Natural killer cell treated with Interleukin-12 subunit alpha and Interleukin-12 subunit beta and Interleukin-15 and Interleukin-18, amount 100 ng/mL, for 72 hours (primary cell): Measurements from ENCODE around the gene PDLIM3. TPM values are rescaled to one million over a fixed set of nuclear protein-coding genes. Genes with fewer than 3 reads are reported as not detected.
"Not testable (repeated sequence)": the region's sequence is repeated elsewhere in the genome, so short reads cannot be mapped to it uniquely, and the experiment has no call there.

ENCODE experiments used
- ATAC-seq, 2 donors: fragments of 150-1000 bp; cut with Tn5 transposase in 1 of 2; sonication (Bioruptor Pico), chemical (Tn5 transposase) in 1 of 2; 2 replicates each; pipeline ENCODE4 v1.10.0; 2021
- DNase-seq: peaks from one replicate; pipeline ENCODE4 v3.0.0; 2022; ENCODE audit warnings: low spot score
- H3K27ac Mint-ChIP-seq, 2 donors: 1 replicate in 1 of 2; 2 replicates in 1 of 2; pipeline ENCODE4 v1.8.0; 2022; ENCODE audit warnings: mixed read lengths in 2 of 2, mild to moderate bottlenecking in 1 of 2, moderate library complexity in 1 of 2
- H3K27me3 Mint-ChIP-seq, 2 donors: 1 replicate in 1 of 2; 2 replicates in 1 of 2; pipeline ENCODE4 v1.8.0; 2022; ENCODE audit warnings: mixed read lengths in 2 of 2
- H3K36me3 Mint-ChIP-seq: one replicate; pipeline ENCODE4 v1.8.0; 2022; ENCODE audit warnings: mixed read lengths
- H3K4me1 Mint-ChIP-seq, 2 donors: 1 replicate in 1 of 2; 2 replicates in 1 of 2; pipeline ENCODE4 v1.8.0; 2022; ENCODE audit warnings: low read depth in 2 of 2, mixed read lengths in 2 of 2, mild to moderate bottlenecking in 1 of 2
- H3K4me3 Mint-ChIP-seq: one replicate; pipeline ENCODE4 v1.8.0; 2022; ENCODE audit warnings: mixed read lengths
- H3K9me3 Mint-ChIP-seq: 2 replicates; pipeline ENCODE4 v1.8.0; 2022; ENCODE audit warnings: mixed read lengths
- total RNA-seq, 2 donors: library from RNA; stranded (reverse); gene quantifications; one replicate each; pipeline ENCODE4 v1.2.3, GENCODE V29; 2022

Gene PDLIM3
- total RNA-seq, 2 donors from 2014 or later, result not detected

DNA sequence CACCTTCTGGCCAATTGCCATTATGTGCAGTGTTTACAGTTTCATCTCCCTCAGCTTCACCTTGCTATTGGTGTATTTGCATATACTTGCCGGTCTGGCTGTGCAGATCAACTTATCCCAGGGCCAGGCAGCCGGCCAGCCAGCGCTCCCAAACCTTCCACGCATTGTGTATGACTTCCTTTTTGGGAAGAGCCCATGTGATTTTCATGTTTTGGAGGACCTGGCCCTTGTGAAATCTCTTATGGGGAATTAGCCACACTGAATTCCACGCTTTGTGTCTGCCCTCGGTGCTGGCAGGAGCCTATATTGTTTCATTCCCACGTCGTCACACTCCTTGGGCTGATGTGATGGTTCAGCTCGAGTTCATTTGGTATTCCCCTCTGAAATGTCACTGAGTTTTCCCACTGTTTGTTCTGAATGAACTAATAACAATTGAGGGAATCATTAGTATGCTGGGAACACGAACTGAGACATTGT lies 6.0 kb upstream of the PDLIM3 start:
- H3K27me3 Mint-ChIP-seq, result peaks cover 16 to 18% of the 10 kb centered on the region in 2 donors
- ATAC-seq, result no peak
- no peaks in the 10 kb centered on the region for H3K4me1 Mint-ChIP-seq
- DNase-seq, result no peak
- H3K27ac Mint-ChIP-seq, result no peak overlapping the region
- no peaks in the 10 kb centered on the region for H3K36me3 Mint-ChIP-seq
- H3K9me3 Mint-ChIP-seq, result no peaks in the 10 kb centered on the region
- H3K4me3 Mint-ChIP-seq, result no peak overlapping the region

DNA sequence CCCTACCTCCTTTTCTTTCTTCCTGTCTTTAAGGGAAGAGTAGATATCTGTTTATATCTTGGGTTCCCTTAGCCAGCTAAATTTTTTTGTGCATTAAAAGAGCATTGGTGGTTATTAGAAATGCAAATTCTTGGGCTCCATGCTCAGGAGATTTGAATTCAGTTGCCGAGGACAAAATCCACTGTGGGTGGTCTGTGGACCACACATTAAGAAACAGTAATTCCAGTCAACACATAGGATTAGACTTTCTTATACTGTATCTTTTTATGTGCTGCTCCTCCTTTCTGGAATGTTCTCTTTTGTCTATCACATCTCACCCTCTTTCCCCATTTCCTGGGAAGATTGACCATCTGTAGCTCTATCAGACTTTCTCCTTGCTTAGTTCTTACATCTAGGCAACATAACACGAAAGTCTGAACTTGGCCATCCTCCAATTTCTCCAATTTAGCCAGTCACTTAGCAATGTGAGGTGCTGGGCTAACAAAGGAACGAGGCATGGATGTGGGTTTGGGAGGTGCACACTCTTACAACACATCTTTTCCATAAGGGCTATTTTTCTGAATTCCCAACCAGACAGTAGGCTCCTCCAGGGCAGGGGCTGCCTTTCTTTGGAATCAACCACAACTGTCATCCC lies 5.3 kb upstream of the PDLIM3 start:
- no peak overlapping the region for H3K27ac Mint-ChIP-seq
- ATAC-seq, result no peak
- no peaks in the 10 kb centered on the region for H3K9me3 Mint-ChIP-seq
- H3K36me3 Mint-ChIP-seq, result no peaks in the 10 kb centered on the region
- no peak for DNase-seq
- peaks cover 16 to 22% of the 10 kb centered on the region in 2 donors for H3K27me3 Mint-ChIP-seq
- no peaks in the 10 kb centered on the region for H3K4me1 Mint-ChIP-seq
- no peak overlapping the region for H3K4me3 Mint-ChIP-seq

DNA sequence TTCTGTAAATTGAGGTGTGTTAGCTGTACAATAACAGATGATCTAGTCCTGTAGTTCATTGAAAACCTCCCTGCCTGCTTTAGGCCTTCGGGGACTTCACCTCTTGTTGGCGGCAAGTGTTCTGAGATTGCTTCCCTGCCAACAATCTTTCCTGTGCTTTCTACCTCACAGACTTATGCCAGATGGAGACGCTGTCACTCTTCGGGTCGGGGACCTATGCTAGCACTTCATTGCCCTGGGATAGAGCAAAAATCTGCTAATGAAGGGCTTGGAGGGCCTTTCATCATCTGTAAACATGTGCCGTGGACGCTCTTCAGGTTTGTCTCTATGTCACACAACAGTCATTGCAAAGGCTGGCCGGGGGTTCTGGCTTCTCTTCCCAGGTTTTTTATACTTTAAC lies 4.7 kb upstream of the PDLIM3 start:
- H3K27ac Mint-ChIP-seq, result no peak overlapping the region
- H3K27me3 Mint-ChIP-seq, result peaks cover 16 to 23% of the 10 kb centered on the region in 2 donors
- H3K36me3 Mint-ChIP-seq, result no peaks in the 10 kb centered on the region
- no peak overlapping the region for H3K4me3 Mint-ChIP-seq
- ATAC-seq (no peak), DNase-seq (no peak)
- H3K9me3 Mint-ChIP-seq, result no peaks in the 10 kb centered on the region
- H3K4me1 Mint-ChIP-seq, result no peaks in the 10 kb centered on the region

DNA sequence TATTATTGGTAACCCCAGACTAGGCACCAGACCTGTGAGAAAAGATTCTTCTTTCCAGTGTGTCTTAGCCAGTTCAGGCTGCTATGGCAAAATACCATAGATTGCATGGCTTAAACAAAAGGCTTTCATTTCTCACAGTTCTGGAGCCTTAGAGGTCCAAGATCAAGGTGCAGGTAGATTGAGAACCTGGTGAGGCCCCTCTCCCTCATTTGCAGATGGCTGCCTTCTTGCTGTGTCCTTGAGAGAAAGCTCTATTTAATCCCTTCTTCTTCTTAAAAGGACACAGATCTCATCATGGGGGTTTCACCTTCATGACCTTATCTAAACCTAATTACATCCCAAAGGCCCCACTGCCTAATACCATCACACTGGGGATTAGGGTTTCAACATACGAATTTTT lies 3.5 kb upstream of the PDLIM3 start:
- Mint-ChIP-seq H3K27me3 (peaks cover 16 to 23% of the 10 kb centered on the region in 2 donors), H3K4me1 (no peaks in the 10 kb centered on the region), H3K27ac (no peak overlapping the region), H3K36me3 (no peaks in the 10 kb centered on the region), H3K9me3 (no peaks in the 10 kb centered on the region), H3K4me3 (no peak overlapping the region)
- ATAC-seq, result no peak
- no peak for DNase-seq

DNA sequence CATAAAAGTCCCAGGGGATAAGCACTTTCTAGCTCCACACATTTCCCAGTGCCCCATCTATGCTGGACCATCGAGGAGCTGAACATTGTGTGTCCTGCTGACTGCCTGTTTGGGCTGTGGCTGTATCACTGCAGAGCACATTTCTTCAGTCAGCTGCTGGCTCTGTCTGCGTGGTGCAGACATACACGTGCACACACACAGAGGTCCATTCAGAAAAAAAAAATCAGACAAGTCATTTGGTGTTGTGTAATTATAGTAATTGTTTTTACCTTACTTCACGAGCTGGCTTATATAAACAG lies 1.1 kb upstream of the PDLIM3 start:
- Mint-ChIP-seq H3K4me1 (no peaks in the 10 kb centered on the region), H3K36me3 (no peaks in the 10 kb centered on the region), H3K27me3 (peaks cover 18 to 23% of the 10 kb centered on the region in 2 donors), H3K27ac (no peak overlapping the region), H3K9me3 (no peaks in the 10 kb centered on the region), H3K4me3 (no peak overlapping the region)
- DNase-seq (no peak), ATAC-seq (no peak)

DNA sequence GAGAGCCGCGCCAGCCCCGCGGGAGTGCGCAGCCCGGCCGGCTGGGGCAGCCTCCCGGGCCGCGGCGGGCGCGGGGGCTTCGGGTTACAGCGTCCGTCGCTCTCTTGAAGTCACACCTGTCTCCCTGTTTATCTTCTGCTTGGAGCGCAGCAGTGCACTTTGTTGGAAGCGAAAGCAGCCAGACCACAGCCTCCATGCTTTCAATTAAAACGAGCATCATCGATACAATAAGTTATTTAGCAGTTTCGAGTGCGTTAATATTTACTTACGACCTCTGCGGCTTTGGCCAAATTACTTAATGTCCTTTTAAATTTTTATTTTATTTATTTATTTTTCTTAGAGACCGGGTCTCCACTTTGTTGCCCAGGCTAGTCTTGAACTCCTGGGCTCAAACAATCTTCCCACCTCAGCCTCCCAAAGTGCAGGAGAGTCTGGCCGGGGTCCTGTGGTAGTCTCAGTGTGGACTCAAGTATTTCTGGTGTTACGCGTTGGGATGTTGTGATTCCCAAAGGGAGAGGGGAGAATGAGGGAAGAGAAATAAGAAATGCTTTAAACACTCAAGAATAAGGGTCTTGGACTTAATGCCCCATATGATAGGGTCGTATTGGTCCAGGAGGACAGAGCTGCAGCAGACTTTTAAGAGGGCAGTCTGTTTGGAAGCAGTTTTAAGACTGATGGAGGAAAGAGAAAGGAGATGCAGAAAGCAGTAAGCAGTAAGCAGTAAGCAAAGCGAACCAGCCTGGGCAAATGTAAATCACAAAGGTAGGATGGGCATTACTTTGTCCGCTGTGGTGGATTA lies 504 bp upstream of the PDLIM3 start:
- DNase-seq (no peak), ATAC-seq (no peak)
- H3K4me1 Mint-ChIP-seq, result no peaks in the 10 kb centered on the region
- H3K9me3 Mint-ChIP-seq, result no peaks in the 10 kb centered on the region
- no peaks in the 10 kb centered on the region for H3K36me3 Mint-ChIP-seq
- peaks cover 14 to 22% of the 10 kb centered on the region in 2 donors for H3K27me3 Mint-ChIP-seq
- H3K4me3 Mint-ChIP-seq, result no peak overlapping the region
- H3K27ac Mint-ChIP-seq, result no peak overlapping the region

DNA sequence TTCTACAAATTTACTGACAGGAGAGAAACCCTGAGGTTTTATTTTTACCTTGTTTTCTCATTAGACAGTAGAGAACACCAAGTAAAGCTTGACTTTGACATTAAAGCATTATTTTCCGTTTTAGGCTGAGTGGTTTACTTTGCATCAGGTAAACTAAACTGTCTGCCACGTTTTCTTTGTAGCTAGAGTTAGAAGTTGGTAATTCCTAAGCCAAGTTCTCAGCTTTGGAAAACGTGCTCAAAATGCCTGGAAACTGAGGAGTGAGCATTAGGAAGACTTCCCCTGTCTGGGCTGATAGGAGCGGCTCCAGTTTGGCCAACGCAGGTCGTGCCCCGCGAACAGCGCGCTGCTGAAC lies 819 bp downstream of the PDLIM3 start:
- H3K36me3 Mint-ChIP-seq, result no peaks in the 10 kb centered on the region
- H3K27me3 Mint-ChIP-seq, result peaks cover 26 to 28% of the 10 kb centered on the region in 2 donors
- ATAC-seq (no peak), DNase-seq (no peak)
- H3K27ac Mint-ChIP-seq, result no peak overlapping the region
- no peaks in the 10 kb centered on the region for H3K9me3 Mint-ChIP-seq
- no peaks in the 10 kb centered on the region for H3K4me1 Mint-ChIP-seq
- no peak overlapping the region for H3K4me3 Mint-ChIP-seq

DNA sequence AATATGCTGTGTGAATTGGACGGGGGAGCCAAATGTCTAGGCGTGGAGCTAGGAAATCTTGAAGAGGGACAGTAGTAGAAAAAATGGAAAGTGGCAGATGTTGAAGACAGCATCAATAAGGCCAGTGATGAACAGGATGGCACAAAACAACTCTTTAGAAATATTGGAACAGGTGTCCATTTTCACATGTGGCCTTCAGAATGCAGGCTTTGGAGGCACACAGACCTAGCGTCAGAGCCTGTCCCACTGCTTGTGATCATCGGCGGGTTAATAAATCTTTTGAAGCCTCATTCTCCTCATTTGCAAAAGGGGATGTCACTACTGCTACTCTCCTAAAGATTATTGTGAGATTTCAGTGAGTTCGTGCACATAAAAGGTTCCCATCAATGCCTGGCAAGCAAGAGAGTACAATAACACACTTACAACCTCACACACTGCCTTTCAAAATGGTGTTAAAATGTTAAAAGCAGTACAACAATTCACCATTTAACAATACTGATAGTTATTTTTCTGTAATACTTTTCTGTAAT lies 2.4 kb downstream of the PDLIM3 start:
- Mint-ChIP-seq H3K36me3 (no peaks in the 10 kb centered on the region), H3K27ac (no peak overlapping the region), H3K4me1 (no peaks in the 10 kb centered on the region), H3K9me3 (no peaks in the 10 kb centered on the region), H3K27me3 (peaks cover 29 to 42% of the 10 kb centered on the region in 2 donors), H3K4me3 (no peak overlapping the region)
- DNase-seq (no peak), ATAC-seq (no peak)

DNA sequence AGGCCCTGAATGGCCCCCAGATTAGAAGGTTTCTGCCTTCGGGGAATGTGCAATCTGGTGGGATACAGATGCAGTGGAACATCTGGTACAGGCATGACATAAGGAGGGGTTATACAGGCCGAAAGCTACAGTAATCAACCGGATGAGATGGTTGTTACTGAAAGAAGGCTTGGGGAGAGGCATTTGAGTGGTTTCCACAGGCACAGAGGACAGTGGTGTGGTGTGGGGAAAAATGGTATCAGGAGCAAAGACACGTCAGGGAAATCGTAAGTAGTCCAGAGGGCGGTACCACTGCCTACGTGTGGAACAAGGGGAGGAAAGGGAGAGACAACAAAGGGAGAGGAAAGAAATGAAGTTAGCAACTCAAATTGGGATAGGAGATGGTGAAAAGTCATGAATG lies 3.0 kb downstream of the PDLIM3 start:
- no peak overlapping the region for H3K4me3 Mint-ChIP-seq
- H3K4me1 Mint-ChIP-seq, result no peaks in the 10 kb centered on the region
- no peaks in the 10 kb centered on the region for H3K36me3 Mint-ChIP-seq
- peaks cover 29 to 42% of the 10 kb centered on the region in 2 donors for H3K27me3 Mint-ChIP-seq
- no peaks in the 10 kb centered on the region for H3K9me3 Mint-ChIP-seq
- no peak overlapping the region for H3K27ac Mint-ChIP-seq
- no peak for DNase-seq
- ATAC-seq, result no peak

DNA sequence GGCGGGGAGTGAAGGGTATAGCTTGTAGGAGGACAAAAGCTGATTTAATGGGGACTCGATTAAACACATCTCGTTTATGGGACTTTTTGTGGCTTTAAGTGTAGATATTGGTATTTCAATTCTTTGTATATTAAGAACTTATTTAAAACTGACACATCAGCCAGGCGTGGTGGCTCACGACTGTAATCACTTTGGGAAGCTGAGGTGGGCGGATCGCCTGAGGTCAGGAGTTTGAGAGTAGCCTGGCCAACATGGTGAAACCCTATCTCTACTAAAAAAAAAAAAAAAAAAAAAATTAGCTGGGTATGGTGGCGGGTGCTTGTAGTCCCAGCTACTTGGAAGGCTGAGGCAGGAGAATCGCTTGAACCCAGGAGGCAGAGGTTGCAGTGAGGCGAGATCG lies 3.7 kb downstream of the PDLIM3 start:
- not testable (repeated sequence) for H3K27ac Mint-ChIP-seq, ATAC-seq, DNase-seq, H3K36me3 Mint-ChIP-seq, H3K4me3 Mint-ChIP-seq, H3K4me1 Mint-ChIP-seq, H3K9me3 Mint-ChIP-seq
- peaks cover 29 to 47% of the 10 kb centered on the region in 2 donors for H3K27me3 Mint-ChIP-seq

DNA sequence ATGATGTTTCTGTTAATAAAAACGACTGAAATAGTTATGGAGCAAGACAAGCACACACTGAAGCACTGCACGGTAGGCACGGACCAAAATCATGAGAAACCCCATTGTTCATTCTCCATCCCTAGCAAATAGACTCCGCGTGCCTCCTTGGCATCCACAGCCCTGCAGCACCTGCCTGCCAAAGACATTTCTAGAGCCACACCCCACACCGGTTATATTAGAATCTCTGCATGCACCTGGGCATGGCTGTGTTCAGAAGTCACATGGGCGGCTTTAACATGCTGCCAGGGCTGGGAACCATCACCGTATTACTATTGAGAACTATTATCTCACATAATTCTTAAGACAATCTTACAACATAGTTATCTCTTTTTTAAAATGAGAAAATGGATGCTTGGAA lies 5.9 kb downstream of the PDLIM3 start:
- Mint-ChIP-seq H3K27me3 (peaks cover 21 to 59% of the 10 kb centered on the region in 2 donors), H3K36me3 (peaks cover 12% of the 10 kb centered on the region), H3K9me3 (peaks cover 3% of the 10 kb centered on the region), H3K4me1 (no peaks in the 10 kb centered on the region), H3K27ac (no peak overlapping the region), H3K4me3 (no peak overlapping the region)
- ATAC-seq (no peak), DNase-seq (no peak)

DNA sequence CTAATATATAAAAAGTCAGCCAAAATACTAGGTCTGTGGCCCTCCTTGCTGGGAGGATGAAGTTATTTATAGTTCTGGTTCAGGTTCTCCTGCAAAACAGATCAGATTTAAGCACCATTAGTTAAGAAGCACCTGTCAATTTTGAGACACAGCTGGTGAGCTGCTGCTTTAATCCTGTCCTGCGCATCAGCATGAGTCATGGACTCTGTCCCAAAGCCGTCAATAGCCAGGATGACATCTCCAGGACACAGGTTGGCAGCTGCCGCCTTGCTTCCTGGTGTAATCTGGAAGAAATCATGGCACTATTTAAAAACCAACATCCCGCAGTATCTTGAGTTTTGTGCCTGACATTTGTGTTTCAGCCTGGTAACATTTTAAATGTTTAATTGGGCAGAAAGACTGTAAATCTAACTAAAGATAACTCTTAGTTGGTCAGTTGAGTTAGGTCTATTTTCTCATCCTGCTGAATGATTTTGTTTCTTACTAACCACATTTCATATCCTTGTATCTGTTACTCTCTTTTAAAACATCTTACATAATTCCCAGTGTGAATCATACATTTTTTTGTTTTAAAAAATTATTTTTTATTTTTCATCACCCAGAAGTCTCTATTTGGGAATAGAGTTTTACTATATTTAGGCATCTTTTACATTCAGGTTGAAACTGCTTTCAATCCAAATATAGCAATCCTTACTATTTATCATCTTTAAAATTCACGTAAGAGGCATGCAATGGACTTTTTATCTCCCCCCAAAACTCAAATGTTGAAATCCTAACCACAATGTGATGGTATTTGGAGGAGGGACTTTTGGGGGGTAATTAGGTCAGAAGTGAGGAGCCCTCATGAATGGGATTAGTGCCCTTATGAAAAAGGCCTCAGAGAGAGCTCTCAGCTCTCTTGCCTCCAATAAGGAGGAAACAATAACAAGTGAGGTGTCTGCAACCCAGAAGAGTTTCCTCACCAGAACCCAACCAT lies 10.1 kb downstream of the PDLIM3 start:
- H3K27ac Mint-ChIP-seq, result no peak overlapping the region

DNA sequence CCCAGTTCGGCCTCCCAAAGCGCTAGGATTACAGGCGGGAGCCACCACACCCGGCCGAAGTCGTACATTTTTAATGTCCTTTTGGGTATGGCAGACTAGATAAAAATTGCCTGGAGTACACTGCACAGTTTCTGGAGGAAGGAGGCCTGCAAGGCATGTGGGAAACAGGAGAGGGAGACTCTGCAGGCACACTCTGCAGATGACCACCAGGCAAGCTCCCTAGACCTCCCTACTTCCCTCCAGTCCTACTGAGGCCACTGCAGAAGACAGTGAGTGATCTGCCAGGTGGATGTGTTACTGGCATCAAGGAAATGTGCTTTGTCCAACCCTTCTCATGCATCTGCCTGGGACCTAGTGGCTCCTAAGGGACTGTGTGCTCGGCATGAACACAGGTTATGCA lies 11.4 kb downstream of the PDLIM3 start:
- Mint-ChIP-seq H3K9me3 (peaks cover 3% of the 10 kb centered on the region), H3K4me3 (no peak overlapping the region), H3K4me1 (no peaks in the 10 kb centered on the region), H3K27me3 (peaks cover 7 to 47% of the 10 kb centered on the region in 2 donors), H3K27ac (no peak overlapping the region), H3K36me3 (peaks cover 12% of the 10 kb centered on the region)
- no peak for DNase-seq
- ATAC-seq, result no peak

More for the DNA sequence above, 10.1 kb downstream of the PDLIM3 start:
- DNase-seq (no peak), ATAC-seq (no peak)
- H3K27me3 Mint-ChIP-seq, result peaks cover 9 to 58% of the 10 kb centered on the region in 2 donors
- no peaks in the 10 kb centered on the region for H3K4me1 Mint-ChIP-seq
- no peak overlapping the region for H3K4me3 Mint-ChIP-seq
- H3K36me3 Mint-ChIP-seq, result peaks cover 12% of the 10 kb centered on the region
- H3K9me3 Mint-ChIP-seq, result peaks cover 3% of the 10 kb centered on the region
